GM21619 (cell line): Measurements from ENCODE around the gene PTOV1.
"Not testable (repeated sequence)": the region's sequence is repeated elsewhere in the genome, so short reads cannot be mapped to it uniquely, and the experiment has no call there.

Experiments used
- ATAC-seq: cut with Tn5 transposase; IDR thresholded peaks from one replicate; pipeline ENCODE4 v1.9.1; 2021; ENCODE audit not compliant: unreplicated experiment

Gene PTOV1

GRCh38 chr19:49817964-49818648 lies 32.9 kb upstream of the PTOV1 start, which contains the start of gene MED25:
MED25 (plus strand) TSS chr19:49818289; CDS start chr19:49818342, 53 bp downstream.
- ATAC-seq = peak; percentile 57

GRCh38 chr19:49818649-49819370 lies 32.1 kb upstream of the PTOV1 start:
- ATAC-seq = no peak

GRCh38 chr19:49819452-49820115 lies 31.4 kb upstream of the PTOV1 start:
- ATAC-seq = not testable (repeated sequence)

DNA sequence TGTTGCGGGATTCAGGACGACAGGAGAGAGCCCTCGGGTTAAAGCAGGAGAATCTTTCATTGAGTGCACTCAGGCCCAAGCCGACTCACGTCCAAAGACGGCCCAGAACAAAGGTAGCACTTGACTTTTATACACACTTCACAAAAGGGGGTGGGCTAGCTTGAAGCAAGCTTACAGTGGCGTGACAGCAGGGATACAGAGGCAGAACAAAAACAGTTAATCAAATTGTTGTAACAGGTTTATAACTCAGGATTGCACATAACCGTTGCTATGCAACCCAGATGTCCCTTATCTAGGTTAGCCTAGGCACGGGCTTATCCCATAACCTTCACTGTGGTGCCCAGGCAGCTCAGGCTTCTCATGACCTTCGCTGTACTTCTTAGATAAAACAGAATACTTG lies 30.8 kb upstream of the PTOV1 start:
- ATAC-seq = no peak

DNA sequence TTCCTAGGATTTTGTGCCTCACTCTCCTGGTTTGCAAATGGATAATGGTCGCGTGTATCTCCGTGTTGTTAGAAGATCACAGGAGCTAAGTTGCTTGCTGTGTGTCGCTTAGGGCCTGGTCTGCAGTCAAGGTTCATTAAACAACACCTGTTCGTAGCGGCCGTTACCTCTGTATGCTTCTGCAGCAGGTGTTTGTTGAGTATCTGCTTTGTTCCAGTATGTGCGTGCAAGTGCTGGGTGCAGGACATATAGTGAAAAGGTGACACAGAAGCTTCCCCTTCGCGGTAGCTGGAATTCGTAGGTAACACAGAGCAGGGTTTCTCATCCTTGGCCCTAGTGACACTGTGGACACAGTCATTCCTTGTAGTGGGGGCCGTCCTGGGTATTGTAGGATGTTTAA lies 27.5 kb upstream of the PTOV1 start:
- ATAC-seq = no peak

GRCh38 chr19:49824662-49825061 lies 26.3 kb upstream of the PTOV1 start:
- ATAC-seq = no peak

DNA sequence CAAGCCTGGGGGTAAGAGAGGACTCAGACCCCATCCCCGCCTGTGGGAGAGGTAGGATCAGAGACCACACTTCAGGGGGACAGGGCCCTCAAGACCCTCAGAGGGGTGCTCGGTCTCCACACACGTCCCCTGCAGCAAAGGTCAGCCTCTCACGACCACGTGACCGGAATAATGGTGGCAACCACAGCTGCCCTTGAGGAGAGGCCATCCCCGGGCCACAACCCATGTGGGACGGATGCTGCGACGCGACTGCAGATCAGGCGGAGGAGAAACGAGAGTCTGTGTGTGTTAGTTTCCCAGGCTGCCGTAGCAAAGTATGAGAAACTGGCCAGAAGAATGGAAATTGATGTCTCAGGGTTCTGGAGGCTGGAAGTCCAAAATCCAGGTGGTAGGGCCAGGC lies 23.9 kb upstream of the PTOV1 start:
- ATAC-seq = no peak

- no peak for ATAC-seq
Observed at GRCh38 chr19:49829200-49829599, 21.8 kb upstream of the PTOV1 start.

DNA sequence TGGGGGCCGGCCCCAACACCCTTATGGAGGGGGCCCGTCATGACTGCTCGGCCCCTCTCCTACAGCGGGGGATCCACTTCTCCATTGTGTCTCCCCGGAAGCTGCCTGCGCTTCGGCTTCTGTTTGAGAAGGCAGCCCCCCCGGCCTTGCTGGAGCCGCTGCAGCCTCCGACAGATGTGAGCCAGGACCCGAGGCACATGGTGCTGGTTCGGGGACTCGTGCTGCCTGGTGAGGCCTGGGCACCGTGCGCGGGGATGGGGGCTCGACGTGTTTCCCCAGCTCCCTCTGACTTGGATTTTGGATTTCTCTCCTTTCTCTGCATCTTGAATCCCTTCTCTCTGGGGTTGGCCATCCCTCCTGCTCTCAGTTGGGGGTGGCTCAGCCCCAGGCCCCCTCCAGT lies 21.2 kb upstream of the PTOV1 start:
- no peak for ATAC-seq

GRCh38 chr19:49830766-49831165 lies 20.2 kb upstream of the PTOV1 start:
- no peak for ATAC-seq

- ATAC-seq = no peak
Observed at GRCh38 chr19:49831592-49831991, 19.4 kb upstream of the PTOV1 start.

GRCh38 chr19:49832556-49832955 lies 18.4 kb upstream of the PTOV1 start:
- no peak for ATAC-seq

- no peak for ATAC-seq
Observed at GRCh38 chr19:49833599-49833998, 17.4 kb upstream of the PTOV1 start.

DNA sequence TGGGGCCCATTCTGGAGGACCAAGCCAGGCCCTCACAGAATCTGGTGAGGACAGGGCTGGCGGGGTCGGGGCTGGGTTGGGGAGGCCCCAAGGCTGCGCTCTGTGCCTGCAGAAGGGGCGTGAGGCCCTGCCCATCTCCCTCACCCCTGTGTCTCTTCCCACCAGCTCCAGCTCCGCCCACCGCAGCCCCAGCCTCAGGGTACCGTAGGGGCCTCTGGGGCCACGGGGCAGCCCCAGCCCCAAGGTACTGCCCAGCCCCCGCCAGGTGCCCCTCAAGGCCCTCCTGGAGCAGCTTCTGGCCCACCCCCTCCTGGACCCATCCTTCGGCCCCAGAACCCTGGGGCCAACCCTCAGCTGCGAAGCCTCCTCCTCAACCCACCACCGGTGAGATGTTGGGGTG lies 15.4 kb upstream of the PTOV1 start:
- no peak for ATAC-seq

- no peak for ATAC-seq
Observed at GRCh38 chr19:49836176-49837008, 14.6 kb upstream of the PTOV1 start.

DNA sequence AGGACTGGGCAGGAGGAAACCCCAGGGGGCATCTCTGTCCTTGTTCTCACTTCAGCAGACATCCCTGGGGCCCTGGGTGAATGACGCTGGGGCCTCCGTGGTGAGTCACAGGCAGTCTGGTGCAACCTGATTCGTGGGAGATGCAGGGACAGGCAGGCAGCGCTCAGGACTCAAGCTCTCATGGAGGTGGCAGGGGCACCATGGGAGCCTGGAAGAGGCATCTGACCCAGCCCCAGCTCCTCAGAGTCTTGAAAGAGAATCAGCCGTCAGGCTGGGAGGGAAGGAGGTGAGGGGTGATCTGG lies 14.0 kb upstream of the PTOV1 start:
- ATAC-seq = no peak

DNA sequence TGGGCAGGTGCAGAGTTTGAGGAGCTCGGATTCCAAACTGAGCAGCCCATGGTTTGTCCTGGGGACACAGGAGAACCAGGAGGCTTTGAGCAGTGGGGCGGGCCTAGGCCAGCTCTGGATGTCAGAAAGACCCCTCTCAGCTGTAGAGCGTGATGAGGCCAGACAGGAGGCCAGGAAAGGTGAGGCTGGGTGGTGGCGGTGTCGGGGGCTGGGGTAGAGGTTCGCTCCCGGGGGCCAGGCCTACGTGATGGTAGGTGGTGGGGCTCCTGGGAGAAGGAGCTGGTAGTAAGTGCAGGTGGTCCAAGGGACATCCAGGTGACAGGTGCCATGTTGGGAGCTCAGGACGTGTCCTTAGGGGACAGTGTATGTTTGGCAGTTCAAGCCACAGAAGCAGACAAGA lies 13.5 kb upstream of the PTOV1 start:
- no peak for ATAC-seq

GRCh38 chr19:49838885-49839588 lies 11.9 kb upstream of the PTOV1 start:
- no peak for ATAC-seq

DNA sequence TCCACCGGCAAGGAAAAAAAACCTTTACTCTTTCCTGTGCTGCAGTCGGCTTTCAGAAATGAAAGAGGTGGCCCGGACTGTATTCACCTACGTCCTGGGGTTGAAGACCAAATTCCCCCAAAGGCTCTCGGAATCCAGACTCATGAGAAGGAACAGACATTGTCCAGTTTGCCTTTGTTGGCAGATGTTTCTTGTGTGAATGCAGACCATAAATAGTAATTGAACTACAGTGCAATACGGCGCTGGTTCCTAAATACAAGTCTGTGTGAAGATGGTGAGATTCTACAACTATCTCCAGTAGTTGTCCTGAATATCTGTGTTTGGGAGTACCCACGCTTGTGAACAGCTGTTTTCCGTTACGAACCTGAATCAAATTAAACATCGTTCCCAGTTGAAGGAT lies 11.2 kb upstream of the PTOV1 start:
- no peak for ATAC-seq

GRCh38 chr19:49840321-49840720 lies 10.6 kb upstream of the PTOV1 start:
- no peak for ATAC-seq

DNA sequence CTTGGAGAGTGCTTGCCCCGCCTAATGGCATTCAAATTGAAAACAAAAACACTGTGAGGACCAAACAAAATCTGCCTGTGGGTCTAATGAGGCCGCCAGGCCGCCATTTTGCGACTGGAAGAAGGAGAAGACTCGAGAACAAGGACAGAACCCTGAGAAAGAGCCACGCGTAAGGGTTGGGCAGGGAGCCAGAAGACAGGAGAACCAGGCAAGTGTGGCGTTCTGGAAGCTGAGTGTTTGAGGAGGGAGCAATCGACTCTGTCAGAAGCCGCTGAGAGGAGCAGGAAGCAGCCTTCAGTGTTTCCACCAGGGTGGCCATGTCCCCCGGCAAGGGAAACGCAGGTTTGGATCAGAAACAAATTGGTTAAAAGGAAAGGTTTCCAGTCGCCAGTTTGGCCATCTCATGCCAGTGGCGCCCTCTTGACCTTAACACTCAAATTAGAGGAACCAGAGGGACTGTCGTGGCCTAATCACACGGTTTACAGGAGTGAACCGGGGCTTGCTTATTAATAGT lies 10.2 kb upstream of the PTOV1 start:
- ATAC-seq = no peak
